Neural progenitor cell (in vitro differentiated cells): ENCODE data around the gene IL33. TPM values are rescaled to one million over a fixed set of nuclear protein-coding genes. Genes with fewer than 3 reads are reported as not detected.

Source experiments
- DNase-seq: peaks from one replicate; pipeline ENCODE4 v3.0.0-alpha.2; 2016; ENCODE audit warnings: low spot score
- H2AFZ ChIP-seq: fragments of 200-600 bp; sonication (generic); replicated peaks from 2 replicates; pipeline ENCODE4 v1.6.1; 2016; ENCODE audit warnings: antibody characterized with exemption
- H3F3A ChIP-seq: fragments of 200-600 bp; sonication (generic); 2 replicates; pipeline ENCODE4 v1.6.1; 2016; ENCODE audit warnings: antibody characterized with exemption, low read depth
- H3K27ac ChIP-seq: fragments of 200-600 bp; sonication (generic); 2 replicates; pipeline ENCODE4 v1.5.1; 2016; ENCODE audit warnings: mild to moderate bottlenecking
- H3K27me3 ChIP-seq: fragments of 200-600 bp; sonication (generic); 2 replicates; pipeline ENCODE4 v1.6.1; 2016; ENCODE audit warnings: mild to moderate bottlenecking, moderate library complexity
- H3K36me3 ChIP-seq: fragments of 200-600 bp; sonication (generic); 2 replicates; pipeline ENCODE4 v1.5.1; 2016
- H3K4me1 ChIP-seq: fragments of 200-600 bp; sonication (generic); 2 replicates; pipeline ENCODE4 v1.6.1; 2016; ENCODE audit warnings: mixed run types
- H3K4me2 ChIP-seq: fragments of 200-600 bp; sonication (generic); 2 replicates; pipeline ENCODE4 v1.6.1; 2016
- H3K4me3 ChIP-seq: fragments of 200-600 bp; sonication (generic); 2 replicates; pipeline ENCODE4 v1.5.1; 2016
- H3K79me2 ChIP-seq: fragments of 200-600 bp; sonication (generic); 2 replicates; pipeline ENCODE4 v1.6.1; 2016; ENCODE audit warnings: low read depth
- H3K9ac ChIP-seq: fragments of 200-600 bp; sonication (generic); 2 replicates; pipeline ENCODE4 v1.6.1; 2016
- H3K9me3 ChIP-seq: fragments of 200-600 bp; sonication (generic); 2 replicates; pipeline ENCODE4 v1.5.1; 2016; ENCODE audit warnings: low read depth
- H4K20me1 ChIP-seq: fragments of 200-600 bp; sonication (generic); 2 replicates; pipeline ENCODE4 v1.6.1; 2016; ENCODE audit warnings: low read depth
- H3K27ac Mint-ChIP-seq: 3 replicates; pipeline ENCODE4 v1.8.0; 2021; ENCODE audit warnings: mixed read lengths
- H3K27me3 Mint-ChIP-seq: 2 replicates; pipeline ENCODE4 v1.8.0; 2022; ENCODE audit warnings: low read depth, mild to moderate bottlenecking, inconsistent platforms, moderate library complexity, mixed read lengths; ENCODE audit not compliant: insufficient read depth
- H3K36me3 Mint-ChIP-seq: 3 replicates; pipeline ENCODE4 v1.8.0; 2021; ENCODE audit warnings: mixed read lengths
- H3K4me1 Mint-ChIP-seq: 3 replicates; pipeline ENCODE4 v1.8.0; 2021; ENCODE audit warnings: mixed read lengths
- H3K4me3 Mint-ChIP-seq: 3 replicates; pipeline ENCODE4 v1.8.0; 2021; ENCODE audit warnings: mild to moderate bottlenecking, moderate library complexity, mixed read lengths
- H3K9me3 Mint-ChIP-seq: 3 replicates; pipeline ENCODE4 v1.8.0; 2020; ENCODE audit warnings: mixed read lengths
- EZH2 ChIP-seq: fragments of 200-600 bp; sonication (generic); IDR thresholded peaks from 2 replicates; pipeline ENCODE4 v1.6.1; 2017; ENCODE audit warnings: antibody characterized with exemption, mild to moderate bottlenecking, moderate library complexity
- EZH2phosphoT487 ChIP-seq: fragments of 200-600 bp; sonication (generic); IDR thresholded peaks from 2 replicates; pipeline ENCODE4 v1.6.1; 2017; ENCODE audit warnings: antibody characterized with exemption
- total RNA-seq: library from RNA; depleted of rRNA; stranded (reverse); fragments of >200 nt; gene quantifications from 2 replicates; pipeline ENCODE4 v1.2.3, GENCODE V29; 2015; ENCODE audit warnings: low replicate concordance
- TF ChIP-seq, protein P1 (sequence below): fragments of 200-600 bp; sonication (generic); IDR thresholded peaks from 2 replicates; pipeline ENCODE4 v1.5.1; 2017; ENCODE audit warnings: antibody characterized with exemption, mild to moderate bottlenecking

The IL33 gene
- total RNA-seq, 1 donor from 2014 or later: not detected

DNA sequence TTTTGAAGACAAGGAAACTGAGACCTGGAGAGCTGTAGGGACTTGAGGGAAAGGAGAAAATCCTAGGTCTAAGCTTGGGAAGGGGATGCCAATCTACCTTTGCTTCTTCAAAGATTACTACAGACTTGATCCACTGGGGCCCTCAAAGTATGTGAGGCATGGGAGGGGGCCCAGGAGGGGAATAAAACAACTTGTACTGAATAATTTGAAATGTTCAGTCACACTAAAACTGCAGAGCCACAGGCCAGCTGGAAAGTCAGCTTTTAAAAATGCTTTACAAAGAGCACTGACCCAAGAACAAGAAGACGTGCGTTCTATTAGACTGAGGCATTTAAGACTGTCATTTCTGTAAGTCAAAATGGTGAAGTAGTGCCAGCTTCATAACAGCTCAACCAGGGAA is 13.6 kb downstream of the IL33 start:
- Histone ChIP-seq H3K9me3 (no peaks in the 10 kb centered on the region), H4K20me1 (no peaks in the 10 kb centered on the region), H3K4me1 (no peaks in the 10 kb centered on the region), H3K27ac (no peak overlapping the region), H3K27me3 (no peaks in the 10 kb centered on the region), H3K36me3 (no peaks in the 10 kb centered on the region), H3K79me2 (no peaks in the 10 kb centered on the region), H3K4me3 (no peak overlapping the region), H3K9ac (no peak overlapping the region), H2AFZ (no peak overlapping the region), H3K4me2 (no peak overlapping the region), H3F3A (no peaks in the 10 kb centered on the region)
- Mint-ChIP-seq H3K27me3 (no peaks in the 10 kb centered on the region), H3K27ac (no peak overlapping the region), H3K4me3 (no peak overlapping the region), H3K9me3 (no peaks in the 10 kb centered on the region), H3K4me1 (no peaks in the 10 kb centered on the region), H3K36me3 (no peaks in the 10 kb centered on the region)
- TF ChIP-seq, protein P1, sequence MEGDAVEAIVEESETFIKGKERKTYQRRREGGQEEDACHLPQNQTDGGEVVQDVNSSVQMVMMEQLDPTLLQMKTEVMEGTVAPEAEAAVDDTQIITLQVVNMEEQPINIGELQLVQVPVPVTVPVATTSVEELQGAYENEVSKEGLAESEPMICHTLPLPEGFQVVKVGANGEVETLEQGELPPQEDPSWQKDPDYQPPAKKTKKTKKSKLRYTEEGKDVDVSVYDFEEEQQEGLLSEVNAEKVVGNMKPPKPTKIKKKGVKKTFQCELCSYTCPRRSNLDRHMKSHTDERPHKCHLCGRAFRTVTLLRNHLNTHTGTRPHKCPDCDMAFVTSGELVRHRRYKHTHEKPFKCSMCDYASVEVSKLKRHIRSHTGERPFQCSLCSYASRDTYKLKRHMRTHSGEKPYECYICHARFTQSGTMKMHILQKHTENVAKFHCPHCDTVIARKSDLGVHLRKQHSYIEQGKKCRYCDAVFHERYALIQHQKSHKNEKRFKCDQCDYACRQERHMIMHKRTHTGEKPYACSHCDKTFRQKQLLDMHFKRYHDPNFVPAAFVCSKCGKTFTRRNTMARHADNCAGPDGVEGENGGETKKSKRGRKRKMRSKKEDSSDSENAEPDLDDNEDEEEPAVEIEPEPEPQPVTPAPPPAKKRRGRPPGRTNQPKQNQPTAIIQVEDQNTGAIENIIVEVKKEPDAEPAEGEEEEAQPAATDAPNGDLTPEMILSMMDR: no peak
- TF ChIP-seq EZH2phosphoT487 (no peak), EZH2 (no peak)
- no peak for DNase-seq

DNA sequence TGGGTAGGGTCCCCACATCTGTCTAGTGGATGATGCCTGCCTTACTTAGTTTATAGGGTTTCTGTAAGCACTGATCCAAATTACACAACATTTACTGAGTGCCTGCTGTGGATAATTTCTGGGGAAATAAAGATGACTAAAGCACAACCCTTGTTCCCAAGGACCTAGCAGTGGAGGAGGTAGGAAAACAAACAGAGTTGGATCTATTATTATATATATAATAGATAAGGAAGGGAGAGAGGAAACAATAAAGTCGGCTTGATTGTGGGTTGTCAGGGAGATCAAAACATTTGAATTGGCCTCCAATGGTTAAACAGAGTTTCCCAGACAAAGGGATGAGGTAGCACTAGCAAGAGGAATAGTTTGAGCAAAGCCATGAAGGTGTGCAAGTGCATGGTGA is 14.0 kb downstream of the IL33 start:
- DNase-seq: no peak
- Histone ChIP-seq H3K27ac (no peak overlapping the region), H3K9ac (no peak overlapping the region), H2AFZ (no peak overlapping the region), H3K4me2 (no peak overlapping the region), H3K4me1 (no peaks in the 10 kb centered on the region), H3K79me2 (no peaks in the 10 kb centered on the region), H3K4me3 (no peak overlapping the region), H4K20me1 (no peaks in the 10 kb centered on the region), H3K27me3 (no peaks in the 10 kb centered on the region), H3F3A (no peaks in the 10 kb centered on the region), H3K36me3 (no peaks in the 10 kb centered on the region), H3K9me3 (no peaks in the 10 kb centered on the region)
- TF ChIP-seq, protein P1: no peak
- TF ChIP-seq EZH2 (no peak), EZH2phosphoT487 (no peak)
- H3K36me3 Mint-ChIP-seq: no peaks in the 10 kb centered on the region
- H3K4me3 Mint-ChIP-seq: no peak overlapping the region
- H3K27me3 Mint-ChIP-seq: no peaks in the 10 kb centered on the region
- no peaks in the 10 kb centered on the region for H3K9me3 Mint-ChIP-seq
- H3K27ac Mint-ChIP-seq: no peak overlapping the region
- H3K4me1 Mint-ChIP-seq: no peaks in the 10 kb centered on the region

DNA sequence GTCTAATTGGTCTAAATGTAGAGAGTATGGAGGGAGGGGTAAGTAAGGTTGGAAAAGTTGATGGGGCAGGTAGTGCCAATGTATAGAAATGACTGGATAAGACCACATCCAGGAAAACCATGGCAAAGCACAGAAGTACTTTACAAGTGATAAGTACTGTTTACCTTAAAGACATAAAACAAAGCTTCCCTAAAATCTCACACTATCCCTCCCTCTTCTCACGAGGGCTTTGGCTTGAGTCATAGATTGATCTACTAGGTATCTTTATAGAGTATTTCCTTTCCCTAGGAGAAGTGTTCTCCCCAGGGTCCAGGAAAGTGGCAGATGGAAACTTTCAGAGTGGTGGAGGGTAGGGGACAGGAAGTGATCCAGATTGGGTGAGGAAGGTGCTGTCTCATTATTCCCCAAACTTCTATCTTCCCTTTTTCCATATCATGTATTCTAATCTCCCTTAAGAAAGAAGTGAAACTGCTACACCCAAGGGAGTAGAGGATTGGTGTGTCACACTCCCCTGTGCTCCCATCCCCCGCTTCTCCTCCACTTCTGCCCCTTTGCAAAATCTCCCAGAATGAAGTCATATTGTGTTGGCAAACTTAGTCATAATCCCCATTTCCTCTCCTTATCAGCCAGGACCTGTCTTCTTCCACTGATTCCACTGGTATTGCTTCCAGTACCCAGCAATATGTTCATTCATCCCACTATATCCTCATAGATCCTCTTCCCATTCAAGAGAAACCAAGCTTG is 14.6 kb downstream of the IL33 start:
- no peaks in the 10 kb centered on the region for H3K27me3 ChIP-seq
- H3K36me3 Mint-ChIP-seq: no peaks in the 10 kb centered on the region
- H3K4me3 Mint-ChIP-seq: no peak overlapping the region
- no peaks in the 10 kb centered on the region for H3K36me3 ChIP-seq
- H3K4me3 ChIP-seq: no peak overlapping the region
- no peaks in the 10 kb centered on the region for H3K27me3 Mint-ChIP-seq
- no peak overlapping the region for H3K9ac ChIP-seq
- H3K9me3 Mint-ChIP-seq: no peaks in the 10 kb centered on the region
- DNase-seq: no peak
- H3K27ac ChIP-seq: no peak overlapping the region
- no peak overlapping the region for H3K4me2 ChIP-seq
- H3K4me1 ChIP-seq: no peaks in the 10 kb centered on the region
- no peaks in the 10 kb centered on the region for H3F3A ChIP-seq
- no peak overlapping the region for H2AFZ ChIP-seq
- no peaks in the 10 kb centered on the region for H3K9me3 ChIP-seq
- H3K27ac Mint-ChIP-seq: no peak overlapping the region
- no peaks in the 10 kb centered on the region for H3K79me2 ChIP-seq
- H3K4me1 Mint-ChIP-seq: no peaks in the 10 kb centered on the region
- TF ChIP-seq EZH2phosphoT487 (no peak), EZH2 (no peak)
- TF ChIP-seq, protein P1: no peak
- H4K20me1 ChIP-seq: no peaks in the 10 kb centered on the region
